A673 (cell line): ENCODE data around the gene KCNMA1. TPM values are rescaled to one million over a fixed set of nuclear protein-coding genes. Genes with fewer than 3 reads are reported as not detected.

ENCODE experiments used
- BruUV-seq: library from RNA; stranded (reverse); fragments of 400-500 nt; replicated peaks from 2 replicates; lab custom pipeline; 2021; lab: Mats Ljungman, UMichigan
- CTCF ChIA-PET: fragments of 300-600 bp; sonication (Branson Sonifier 250); formaldehyde crosslinking; loops from one replicate; lab custom pipeline; 2022; ENCODE audit warnings: antibody characterized with exemption; lab: Charles Lee
- POLR2A ChIA-PET: fragments of 300-600 bp; sonication (Branson Sonifier 250); formaldehyde crosslinking; loops from one replicate; lab custom pipeline; 2022; ENCODE audit warnings: antibody characterized with exemption; ENCODE audit not compliant: low non-redundant PET; lab: Charles Lee
- DNase-seq: peaks from one replicate; pipeline ENCODE4 v3.0.0-alpha.2; 2015; ENCODE audit warnings: low spot score
- H3K27ac ChIP-seq: fragments of 200-600 bp; sonication (generic); 2 replicates; pipeline ENCODE4 v1.5.1; 2016; ENCODE audit warnings: mixed run types, low read depth, mild to moderate bottlenecking, mixed read lengths, antibody characterized with exemption, low read length; ENCODE audit not compliant: poor library complexity, severe bottlenecking
- H3K27me3 ChIP-seq: fragments of 200-600 bp; sonication (generic); replicated peaks from 2 replicates; pipeline ENCODE4 v1.6.1; 2017; ENCODE audit warnings: mixed run types, low read depth, mild to moderate bottlenecking, mixed read lengths, antibody characterized with exemption, low read length; ENCODE audit not compliant: insufficient read depth, poor library complexity
- H3K36me3 ChIP-seq: fragments of 200-600 bp; sonication (generic); 2 replicates; pipeline ENCODE4 v1.6.1; 2016; ENCODE audit warnings: mixed run types, mild to moderate bottlenecking, mixed read lengths, antibody characterized with exemption, low read length; ENCODE audit not compliant: insufficient read depth, poor library complexity, severe bottlenecking
- H3K4me1 ChIP-seq: fragments of 200-600 bp; sonication (generic); 2 replicates; pipeline ENCODE4 v1.6.1; 2017; ENCODE audit warnings: mixed run types, mild to moderate bottlenecking, mixed read lengths, antibody characterized with exemption, low read length; ENCODE audit not compliant: insufficient read depth, poor library complexity, severe bottlenecking
- H3K4me3 ChIP-seq: fragments of 200-600 bp; sonication (generic); 2 replicates; pipeline ENCODE4 v1.5.1; 2016; ENCODE audit warnings: low read depth, mixed run types, mild to moderate bottlenecking, mixed read lengths, low read length; ENCODE audit not compliant: poor library complexity, severe bottlenecking
- H3K9me3 ChIP-seq: fragments of 200-600 bp; sonication (generic); 2 replicates; pipeline ENCODE4 v1.6.1; 2016; ENCODE audit warnings: mixed run types, low read depth, mild to moderate bottlenecking, mixed read lengths, antibody characterized with exemption, low read length; ENCODE audit not compliant: poor library complexity, severe bottlenecking
- EZH2 ChIP-seq: fragments of 200-600 bp; sonication (generic); IDR thresholded peaks from 2 replicates; pipeline ENCODE4 v1.6.1; 2017; ENCODE audit warnings: borderline replicate concordance, low read depth, mild to moderate bottlenecking, mixed read lengths, antibody characterized with exemption, low read length; ENCODE audit not compliant: poor library complexity, severe bottlenecking
- intact Hi-C: fragments of 100-400 bp; cut with micrococcal nuclease; formaldehyde crosslinking; loops from one replicate; pipeline ENCODE4 v1.10.0; 2022; ENCODE audit not compliant: unreplicated experiment
- total RNA-seq: library from RNA; stranded (reverse); gene quantifications from 2 replicates; pipeline ENCODE4 v1.2.3, GENCODE V29; 2021
- TF ChIP-seq, protein P1 (sequence below): fragments of 300-800, 200-600 bp; sonication (generic); conservative IDR thresholded peaks from 2 replicates; pipeline ENCODE4 v1.5.1; 2017; ENCODE audit warnings: low read depth, mild to moderate bottlenecking, antibody characterized with exemption, low read length, moderate library complexity, mixed read lengths

KCNMA1 gene
- total RNA-seq, 1 experiment from 2014 or later, result 0.84 TPM

GRCh38 chr10:77160679-77161078 is 476.9 kb downstream of the KCNMA1 start:
- no peak for TF ChIP-seq EZH2
- TF ChIP-seq, protein P1, sequence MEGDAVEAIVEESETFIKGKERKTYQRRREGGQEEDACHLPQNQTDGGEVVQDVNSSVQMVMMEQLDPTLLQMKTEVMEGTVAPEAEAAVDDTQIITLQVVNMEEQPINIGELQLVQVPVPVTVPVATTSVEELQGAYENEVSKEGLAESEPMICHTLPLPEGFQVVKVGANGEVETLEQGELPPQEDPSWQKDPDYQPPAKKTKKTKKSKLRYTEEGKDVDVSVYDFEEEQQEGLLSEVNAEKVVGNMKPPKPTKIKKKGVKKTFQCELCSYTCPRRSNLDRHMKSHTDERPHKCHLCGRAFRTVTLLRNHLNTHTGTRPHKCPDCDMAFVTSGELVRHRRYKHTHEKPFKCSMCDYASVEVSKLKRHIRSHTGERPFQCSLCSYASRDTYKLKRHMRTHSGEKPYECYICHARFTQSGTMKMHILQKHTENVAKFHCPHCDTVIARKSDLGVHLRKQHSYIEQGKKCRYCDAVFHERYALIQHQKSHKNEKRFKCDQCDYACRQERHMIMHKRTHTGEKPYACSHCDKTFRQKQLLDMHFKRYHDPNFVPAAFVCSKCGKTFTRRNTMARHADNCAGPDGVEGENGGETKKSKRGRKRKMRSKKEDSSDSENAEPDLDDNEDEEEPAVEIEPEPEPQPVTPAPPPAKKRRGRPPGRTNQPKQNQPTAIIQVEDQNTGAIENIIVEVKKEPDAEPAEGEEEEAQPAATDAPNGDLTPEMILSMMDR, result no peak
- Histone ChIP-seq H3K27me3 (peaks cover 4% of the 10 kb centered on the region), H3K36me3 (no peaks in the 10 kb centered on the region), H3K4me1 (no peaks in the 10 kb centered on the region), H3K27ac (no peak overlapping the region), H3K9me3 (no peaks in the 10 kb centered on the region), H3K4me3 (no peak overlapping the region)
- POLR2A ChIA-PET, result no interaction called here
- intact Hi-C loops, result loop anchor here (10.0 kb wide), 1 partner anchor 674 kb away; no protein-coding TSS in a partner anchor
- no peak for DNase-seq
- CTCF ChIA-PET, result no interaction called here
- BruUV-seq, result no TSS peak

DNA sequence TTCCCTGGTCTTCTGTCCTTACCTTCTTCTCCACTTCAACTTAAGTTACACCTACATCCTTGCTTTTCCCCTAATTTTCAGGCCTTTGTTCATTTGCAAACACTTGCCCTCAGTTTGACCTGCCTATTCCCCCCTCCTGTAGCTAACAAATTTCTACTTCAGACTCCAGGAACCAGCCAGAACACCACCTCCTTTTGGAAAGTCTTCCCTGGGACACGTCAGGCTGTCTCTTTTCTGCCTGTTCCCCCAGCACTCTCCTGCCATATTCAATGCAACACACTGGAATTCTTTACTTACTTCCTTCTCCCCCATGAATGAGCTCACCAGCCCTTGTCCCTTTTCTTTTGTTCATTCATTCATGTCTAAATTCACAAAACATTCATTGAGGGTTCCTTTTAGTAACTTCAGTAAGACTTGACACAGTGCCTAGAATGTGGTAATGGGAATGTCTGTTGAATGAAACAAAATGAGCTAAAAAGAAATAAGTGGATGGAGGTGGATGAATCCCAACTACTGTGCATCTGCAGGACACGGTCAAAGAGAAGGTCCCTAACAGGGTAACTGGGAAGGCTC is 478.0 kb downstream of the KCNMA1 start:
- H3K9me3 ChIP-seq, result no peaks in the 10 kb centered on the region
- ChIA-PET CTCF (no interaction called here), POLR2A (no interaction called here)
- no peaks in the 10 kb centered on the region for H3K4me1 ChIP-seq
- no peak for DNase-seq
- no peak overlapping the region for H3K4me3 ChIP-seq
- H3K27ac ChIP-seq, result no peak overlapping the region
- BruUV-seq, result no TSS peak
- no peaks in the 10 kb centered on the region for H3K36me3 ChIP-seq
- H3K27me3 ChIP-seq, result peaks cover 4% of the 10 kb centered on the region
- TF ChIP-seq, protein P1, result no peak
- TF ChIP-seq EZH2, result no peak
- intact Hi-C loops, result loop anchor here (10.0 kb wide), 1 partner anchor 675 kb away; no protein-coding TSS in a partner anchor

- DNase-seq, result no peak
- CTCF ChIA-PET, result no interaction called here
- POLR2A ChIA-PET, result no interaction called here
- no peaks in the 10 kb centered on the region for H3K4me1 ChIP-seq
- no peak overlapping the region for H3K27ac ChIP-seq
- no TSS peak for BruUV-seq
- no peaks in the 10 kb centered on the region for H3K9me3 ChIP-seq
- no peaks in the 10 kb centered on the region for H3K36me3 ChIP-seq
- H3K4me3 ChIP-seq, result no peak overlapping the region
- no peak for TF ChIP-seq EZH2
- TF ChIP-seq, protein P1, result no peak
- peaks cover 4% of the 10 kb centered on the region for H3K27me3 ChIP-seq
- intact Hi-C loops, result no loop called here
Measured at GRCh38 chr10:77158666-77159065, 478.9 kb downstream of the KCNMA1 start.
